Nephron progenitor cell (in vitro differentiated cells): ENCODE results near the gene SEC14L2.

Source experiments
- DNase-seq: peaks from one replicate; pipeline ENCODE4 v3.0.0; 2021
- H3K27ac Mint-ChIP-seq: 2 replicates; pipeline ENCODE4 v1.8.0; 2021; ENCODE audit warnings: mild to moderate bottlenecking, moderate library complexity, mixed read lengths
- H3K27me3 Mint-ChIP-seq: 2 replicates; pipeline ENCODE4 v1.8.0; 2021; ENCODE audit warnings: mild to moderate bottlenecking, low read depth, mixed read lengths; ENCODE audit not compliant: poor library complexity
- H3K36me3 Mint-ChIP-seq: 2 replicates; pipeline ENCODE4 v1.8.0; 2021; ENCODE audit warnings: low read depth, mixed read lengths
- H3K4me1 Mint-ChIP-seq: 2 replicates; pipeline ENCODE4 v1.8.0; 2021; ENCODE audit warnings: mixed read lengths
- H3K4me3 Mint-ChIP-seq: 2 replicates; pipeline ENCODE4 v1.8.0; 2021; ENCODE audit warnings: mild to moderate bottlenecking, moderate library complexity, mixed read lengths
- H3K9me3 Mint-ChIP-seq: 2 replicates; pipeline ENCODE4 v1.8.0; 2021; ENCODE audit warnings: mild to moderate bottlenecking, moderate library complexity, mixed read lengths
- CTCF ChIP-seq: fragments of 200-600 bp; sonication (generic); IDR thresholded peaks from 2 replicates; pipeline ENCODE4 v1.5.0; 2021; ENCODE audit warnings: antibody characterized with exemption

The SEC14L2 gene

GRCh38 chr22:30470655-30471054 lies 73.8 kb downstream of the SEC14L2 start:
- H3K4me1 Mint-ChIP-seq, result no peaks in the 10 kb centered on the region
- H3K9me3 Mint-ChIP-seq, result no peaks in the 10 kb centered on the region
- H3K27me3 Mint-ChIP-seq, result peaks cover 47% of the 10 kb centered on the region
- H3K36me3 Mint-ChIP-seq, result no peaks in the 10 kb centered on the region
- no peak for TF ChIP-seq CTCF
- no peak overlapping the region for H3K4me3 Mint-ChIP-seq
- no peak for DNase-seq
- no peak overlapping the region for H3K27ac Mint-ChIP-seq

- TF ChIP-seq CTCF, result no peak
- H3K4me3 Mint-ChIP-seq, result no peak within 1 kb of the TSS
- no peaks in the 10 kb centered on the region for H3K4me1 Mint-ChIP-seq
- no peak for DNase-seq
- H3K9me3 Mint-ChIP-seq, result no peaks in the 10 kb centered on the region
- H3K27me3 Mint-ChIP-seq, result peaks cover 48% of the 10 kb centered on the region
- H3K36me3 Mint-ChIP-seq, result no peaks in the 10 kb centered on the region
- no peak within 1 kb of the TSS for H3K27ac Mint-ChIP-seq
Measured at GRCh38 chr22:30471616-30472318, 74.9 kb downstream of the SEC14L2 start, which contains the start of gene SEC14L3. Gene SEC14L3, minus strand, starts transcription at chr22:30472017. Its CDS starts 59 bp downstream, at chr22:30471958.

GRCh38 chr22:30472994-30473720 lies 76.3 kb downstream of the SEC14L2 start:
- DNase-seq, result no peak
- Mint-ChIP-seq H3K27me3 (peaks cover 43% of the 10 kb centered on the region), H3K4me1 (no peaks in the 10 kb centered on the region), H3K36me3 (no peaks in the 10 kb centered on the region), H3K4me3 (no peak overlapping the region), H3K9me3 (no peaks in the 10 kb centered on the region), H3K27ac (peak overlapping the region; percentile 10)
- TF ChIP-seq CTCF, result no peak

GRCh38 chr22:30474121-30474520 lies 77.3 kb downstream of the SEC14L2 start:
- H3K4me1 Mint-ChIP-seq, result no peaks in the 10 kb centered on the region
- no peak for DNase-seq
- H3K27ac Mint-ChIP-seq, result no peak overlapping the region
- no peaks in the 10 kb centered on the region for H3K9me3 Mint-ChIP-seq
- no peaks in the 10 kb centered on the region for H3K36me3 Mint-ChIP-seq
- no peak overlapping the region for H3K4me3 Mint-ChIP-seq
- H3K27me3 Mint-ChIP-seq, result peaks cover 38% of the 10 kb centered on the region
- no peak for TF ChIP-seq CTCF
